ENCODE measurements around the gene RPL6. TPM values are rescaled to one million over a fixed set of nuclear protein-coding genes. Genes with fewer than 3 reads are reported as not detected.
A peak's percentile ranks its signal among the peaks of the same experiment; 100 is the strongest.
"Not testable (repeated sequence)": the region's sequence is repeated elsewhere in the genome, so short reads cannot be mapped to it uniquely, and the experiment has no call there.

Gene RPL6
- polyA plus RNA-seq, 6 donors from 2014 or later, result 265 to 541 (median 474) TPM

DNA sequence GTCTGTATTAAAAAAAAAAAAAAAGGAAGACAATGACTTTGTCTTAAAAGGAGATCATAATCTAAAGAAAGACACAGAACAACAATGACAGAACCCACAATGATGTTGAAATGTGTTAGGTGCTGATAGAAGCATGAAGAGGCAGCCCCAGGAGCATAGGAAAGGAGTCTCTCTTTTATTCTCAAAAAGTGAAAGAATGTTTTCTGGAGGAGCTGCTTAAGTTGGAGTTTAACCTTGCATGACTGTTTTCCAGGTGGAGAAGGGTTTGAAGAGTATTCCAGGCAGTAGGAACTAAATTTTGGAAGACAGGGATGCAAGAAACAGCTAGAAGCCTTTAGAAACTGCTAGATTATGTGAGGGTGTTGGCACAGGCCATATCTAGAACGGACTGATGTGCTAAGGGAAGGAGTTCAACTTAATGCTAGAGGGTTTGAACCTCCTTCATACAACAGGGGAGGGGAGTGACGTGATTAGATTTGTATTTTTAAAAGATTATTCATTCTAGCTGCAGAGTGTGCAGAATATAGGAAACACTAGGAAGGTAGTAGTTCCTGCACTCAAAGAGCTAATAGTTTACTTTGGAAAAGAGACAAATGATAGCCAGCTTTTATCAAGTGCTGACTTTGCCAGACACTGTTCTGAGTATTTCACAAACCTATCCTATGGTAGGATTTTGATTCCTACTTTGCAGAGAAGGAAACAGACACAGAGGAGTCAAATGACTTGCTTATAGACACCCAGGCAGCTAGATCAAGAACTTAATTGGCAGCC is 4.6 kb upstream of the RPL6 start:
- peak overlapping the region in 1 of 8 donors; percentile 86 for H3K4me3 Mint-ChIP-seq
- DNase-seq (no peak), ATAC-seq (ENCODE audit: low read depth in 2 of 2) (no peak)
- peaks cover 4% of the 10 kb centered on the region in 2 donors for H3K36me3 Mint-ChIP-seq
- no peaks in the 10 kb centered on the region for H3K9me3 Mint-ChIP-seq
- H3K27me3 Mint-ChIP-seq, result no peaks in the 10 kb centered on the region
- H3K4me1 Mint-ChIP-seq, result peaks cover 14 to 28% (median 19%) of the 10 kb centered on the region in 3 donors
- H3K27ac Mint-ChIP-seq, result peak overlapping the region in 1 of 6 donors; percentile 39

- peak overlapping the region in 7 of 8 donors; percentile 41 to 100 (median 99) for H3K4me3 Mint-ChIP-seq
- ATAC-seq (ENCODE audit: low read depth in 2 of 2) (no peak), DNase-seq (no peak)
- H3K36me3 Mint-ChIP-seq, result peaks cover 13 to 20% of the 10 kb centered on the region in 2 donors
- H3K9me3 Mint-ChIP-seq, result no peaks in the 10 kb centered on the region
- H3K27me3 Mint-ChIP-seq, result no peaks in the 10 kb centered on the region
- H3K27ac Mint-ChIP-seq, result peak overlapping the region in 3 of 6 donors; percentile 98 to 100 (median 100)
- peaks cover 24 to 34% (median 29%) of the 10 kb centered on the region in 3 donors for H3K4me1 Mint-ChIP-seq
Measured at GRCh38 chr12:112409906-112410244, 470 bp upstream of the RPL6 start.

GRCh38 chr12:112408621-112409020 is 784 bp downstream of the RPL6 start:
- ATAC-seq (ENCODE audit: low read depth in 2 of 2) (no peak), DNase-seq (no peak)
- Mint-ChIP-seq H3K4me3 (peak overlapping the region; percentile 99 to 100 (median 100)), H3K27me3 (no peaks in the 10 kb centered on the region), H3K9me3 (no peaks in the 10 kb centered on the region), H3K4me1 (peaks cover 22 to 34% (median 29%) of the 10 kb centered on the region in 3 donors), H3K36me3 (peaks cover 19 to 20% of the 10 kb centered on the region in 2 donors), H3K27ac (peak overlapping the region; percentile 98 to 100 (median 100))

GRCh38 chr12:112407683-112408082 is 1.7 kb downstream of the RPL6 start:
- not testable (repeated sequence) for DNase-seq; H3K9me3 Mint-ChIP-seq; ATAC-seq (ENCODE audit: low read depth in 2 of 2); H3K27me3 Mint-ChIP-seq
- peak overlapping the region; percentile 38 to 100 (median 100) for H3K4me3 Mint-ChIP-seq
- H3K36me3 Mint-ChIP-seq, result peaks cover 19 to 20% of the 10 kb centered on the region in 2 donors
- H3K27ac Mint-ChIP-seq, result peak overlapping the region in 2 of 6 donors; percentile 82 to 98
- H3K4me1 Mint-ChIP-seq, result peaks cover 22 to 34% (median 29%) of the 10 kb centered on the region in 3 donors

GRCh38 chr12:112406519-112407488 is 2.6 kb downstream of the RPL6 start:
- Mint-ChIP-seq H3K9me3 (no peaks in the 10 kb centered on the region), H3K4me3 (peak overlapping the region in 4 of 8 donors; percentile 30 to 100 (median 84)), H3K27me3 (no peaks in the 10 kb centered on the region), H3K27ac (peak overlapping the region in 3 of 6 donors; percentile 18 to 98 (median 84)), H3K36me3 (peaks cover 19 to 20% of the 10 kb centered on the region in 2 donors), H3K4me1 (peaks cover 22 to 34% (median 29%) of the 10 kb centered on the region in 3 donors)
- no peak for DNase-seq
- no peak for ATAC-seq (ENCODE audit: low read depth in 2 of 2)

GRCh38 chr12:112401903-112402498 is 7.4 kb downstream of the RPL6 start:
- Mint-ChIP-seq H3K36me3 (peaks cover 7 to 10% of the 10 kb centered on the region in 2 donors), H3K27me3 (no peaks in the 10 kb centered on the region), H3K4me3 (no peak overlapping the region), H3K27ac (no peak overlapping the region), H3K9me3 (peaks cover 0 to 4% (median 0%) of the 10 kb centered on the region in 7 donors), H3K4me1 (peaks cover 0 to 2% (median under 1%) of the 10 kb centered on the region in 3 donors)
- ATAC-seq (ENCODE audit: low read depth in 2 of 2) (no peak), DNase-seq (no peak)

GRCh38 chr12:112401054-112401453 is 8.4 kb downstream of the RPL6 start:
- Mint-ChIP-seq H3K36me3 (peaks cover 6 to 10% of the 10 kb centered on the region in 2 donors), H3K4me1 (no peaks in the 10 kb centered on the region), H3K9me3 (peaks cover 0 to 4% (median 0%) of the 10 kb centered on the region in 7 donors), H3K4me3 (peak overlapping the region in 1 of 8 donors; percentile 20), H3K27me3 (no peaks in the 10 kb centered on the region), H3K27ac (peak overlapping the region in 1 of 6 donors; percentile 4)
- ATAC-seq (ENCODE audit: low read depth in 2 of 2) (no peak), DNase-seq (no peak)

- DNase-seq, result no peak
- Mint-ChIP-seq H3K4me1 (no peaks in the 10 kb centered on the region), H3K36me3 (peaks cover 0 to 6% of the 10 kb centered on the region in 2 donors), H3K27ac (no peak overlapping the region), H3K4me3 (no peak overlapping the region), H3K27me3 (no peaks in the 10 kb centered on the region), H3K9me3 (peaks cover 0 to 9% (median 6%) of the 10 kb centered on the region in 7 donors)
- no peak for ATAC-seq (ENCODE audit: low read depth in 2 of 2)
Measured at GRCh38 chr12:112393328-112393727, 16.1 kb downstream of the RPL6 start.

GRCh38 chr12:112389922-112390654 is 19.3 kb downstream of the RPL6 start:
- H3K27ac Mint-ChIP-seq; H3K9me3 Mint-ChIP-seq; H3K4me3 Mint-ChIP-seq; DNase-seq; ATAC-seq (ENCODE audit: low read depth in 2 of 2); H3K36me3 Mint-ChIP-seq; H3K27me3 Mint-ChIP-seq: not testable (repeated sequence)
- H3K4me1 Mint-ChIP-seq, result peaks cover 6 to 14% (median 8%) of the 10 kb centered on the region in 3 donors

DNA sequence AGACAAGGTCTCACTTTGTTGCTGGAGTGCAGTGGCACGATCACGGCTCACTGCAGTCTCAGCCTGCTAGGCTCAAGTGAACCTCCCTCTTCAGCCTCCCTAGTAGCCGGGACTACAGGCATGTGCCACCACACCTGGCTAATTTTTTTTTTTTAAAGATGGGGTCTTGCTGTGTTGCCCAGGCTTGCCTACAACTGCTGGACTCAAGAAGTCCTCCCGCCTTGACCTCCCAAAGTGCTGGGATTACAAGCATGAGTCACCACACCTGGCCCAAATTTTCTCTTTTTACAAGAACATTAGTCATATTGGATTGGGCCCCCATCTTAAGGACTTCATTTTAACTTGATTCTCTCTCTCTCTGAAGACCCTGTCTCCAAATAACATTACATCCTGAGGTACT is 20.2 kb downstream of the RPL6 start:
- no peak for ATAC-seq (ENCODE audit: low read depth in 2 of 2)
- no peak overlapping the region for H3K27ac Mint-ChIP-seq
- no peaks in the 10 kb centered on the region for H3K27me3 Mint-ChIP-seq
- DNase-seq, result no peak
- peak overlapping the region in 1 of 8 donors; percentile 12 for H3K4me3 Mint-ChIP-seq
- no peaks in the 10 kb centered on the region for H3K9me3 Mint-ChIP-seq
- H3K4me1 Mint-ChIP-seq, result peaks cover 6 to 14% (median 8%) of the 10 kb centered on the region in 3 donors
- H3K36me3 Mint-ChIP-seq, result no peaks in the 10 kb centered on the region

GRCh38 chr12:112386726-112387125 is 22.7 kb downstream of the RPL6 start:
- H3K27me3 Mint-ChIP-seq, result no peaks in the 10 kb centered on the region
- peaks cover 6 to 20% (median 16%) of the 10 kb centered on the region in 3 donors for H3K4me1 Mint-ChIP-seq
- H3K27ac Mint-ChIP-seq, result peak overlapping the region in 1 of 6 donors; percentile 56
- no peaks in the 10 kb centered on the region for H3K36me3 Mint-ChIP-seq
- DNase-seq (no peak), ATAC-seq (ENCODE audit: low read depth in 2 of 2) (no peak)
- H3K9me3 Mint-ChIP-seq, result no peaks in the 10 kb centered on the region
- H3K4me3 Mint-ChIP-seq, result no peak overlapping the region

DNA sequence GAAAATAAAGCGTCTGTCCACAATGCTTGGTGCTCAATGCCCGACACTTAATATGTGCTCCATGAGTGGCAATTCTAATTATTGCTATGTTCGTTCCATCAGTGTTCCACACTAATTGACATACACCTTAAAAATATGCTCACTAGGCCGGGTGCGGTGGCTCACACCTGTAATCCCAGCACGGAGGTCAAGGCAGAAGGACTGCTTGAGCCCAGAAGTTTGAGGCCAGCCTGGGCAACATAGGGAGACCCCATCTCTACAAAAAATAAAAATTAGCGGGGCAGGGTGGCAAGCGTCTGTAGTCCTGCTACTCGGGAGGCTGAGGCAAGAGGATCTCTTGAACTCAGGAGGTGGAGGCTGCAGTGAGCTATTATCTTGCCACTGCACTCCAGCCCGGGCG is 26.5 kb downstream of the RPL6 start:
- Mint-ChIP-seq H3K4me1 (peaks cover 20 to 48% (median 41%) of the 10 kb centered on the region in 3 donors), H3K9me3 (peaks cover 0 to 3% (median 0%) of the 10 kb centered on the region in 7 donors), H3K36me3 (peaks cover 0 to 4% of the 10 kb centered on the region in 2 donors), H3K27me3 (no peaks in the 10 kb centered on the region), H3K27ac (peak overlapping the region; percentile 51 to 94 (median 91)), H3K4me3 (peak overlapping the region; percentile 86 to 98 (median 94))
- DNase-seq (no peak), ATAC-seq (ENCODE audit: low read depth in 2 of 2) (no peak)

Data from naive B cell (primary cell).